GM15510 (cell line): ENCODE measurements around the gene STXBP6.

Experiments
- POLR2A ChIP-seq: IDR thresholded peaks from 3 replicates; pipeline ENCODE4 v1.6.1; 2011; ENCODE audit warnings: borderline replicate concordance; ENCODE audit not compliant: insufficient read length; ENCODE audit errors: extremely low read depth

STXBP6 gene

DNA sequence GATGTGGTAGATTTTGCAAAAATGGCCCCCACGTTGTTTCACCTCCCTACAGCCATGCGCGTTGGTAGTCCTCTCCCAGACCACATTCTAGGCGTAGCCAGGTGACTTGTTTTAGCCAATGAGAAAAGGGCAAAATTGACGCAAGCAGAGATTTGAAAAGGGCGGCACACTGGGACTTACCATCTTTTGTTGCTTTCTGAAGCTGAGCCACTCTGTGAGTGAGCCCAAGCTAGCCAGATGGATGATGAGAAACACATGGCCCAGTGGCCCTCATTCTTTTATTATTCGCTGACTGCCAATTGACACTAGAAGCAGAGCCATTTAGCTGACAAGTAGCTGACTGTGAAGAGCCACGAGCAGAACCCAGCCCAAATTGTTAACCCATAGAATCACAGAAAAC is 274.0 kb downstream of the STXBP6 start:
- no peak for TF ChIP-seq POLR2A

DNA sequence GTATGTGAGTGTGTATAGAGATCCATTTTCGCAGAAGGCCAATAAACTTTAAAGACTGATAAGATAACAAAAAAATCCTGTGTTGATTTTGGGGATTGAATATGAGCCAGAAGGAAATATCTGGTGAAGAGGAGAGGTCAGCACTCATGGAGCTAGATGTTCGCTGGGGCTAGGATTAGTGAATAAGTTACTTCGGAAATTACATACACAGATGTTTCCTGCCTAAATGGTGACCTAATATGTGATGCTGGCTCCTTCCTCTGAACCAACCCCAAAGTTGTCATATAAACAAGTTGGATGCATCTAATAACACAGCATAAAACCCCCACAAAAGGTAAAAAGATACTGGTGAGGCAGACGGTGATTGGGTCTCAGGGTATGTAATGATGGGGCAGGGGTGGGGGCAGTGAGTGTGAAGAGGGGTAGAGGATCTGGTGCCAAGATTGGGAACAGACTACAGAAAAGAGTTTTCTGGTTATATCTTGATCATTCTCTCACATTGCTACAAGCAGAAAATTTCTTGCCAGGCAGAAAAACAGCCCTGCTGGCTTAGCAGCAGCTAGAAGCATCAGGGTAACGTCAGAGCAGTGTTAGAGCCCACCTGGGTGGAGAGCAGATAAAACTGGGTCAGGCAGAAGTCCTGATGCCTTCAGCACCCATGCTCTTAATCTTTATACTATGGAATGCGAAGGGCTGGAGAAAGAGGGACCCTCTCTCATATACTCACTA is 275.6 kb downstream of the STXBP6 start:
- TF ChIP-seq POLR2A: no peak

- no peak for TF ChIP-seq POLR2A
Observed at GRCh38 chr14:24766434-24766833, 283.5 kb downstream of the STXBP6 start.

DNA sequence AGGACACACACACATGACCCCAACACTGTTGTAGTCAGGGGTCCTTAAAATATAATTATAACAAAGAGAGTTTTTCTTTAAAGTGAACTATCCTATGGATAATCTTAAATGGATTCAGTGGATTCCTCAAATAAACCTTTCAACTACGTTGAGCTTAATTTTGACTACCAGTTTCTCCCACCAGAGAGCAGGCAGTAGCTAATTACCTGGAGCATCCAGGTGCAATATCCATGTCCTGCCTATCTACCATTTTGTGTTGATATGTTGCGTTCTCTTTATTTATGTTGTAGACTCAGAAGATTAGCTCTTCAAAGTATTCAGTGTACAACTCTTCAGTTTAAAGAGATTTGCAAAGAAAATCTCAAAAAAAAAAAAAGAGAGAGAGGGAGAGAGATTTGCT is 288.8 kb downstream of the STXBP6 start:
- TF ChIP-seq POLR2A: no peak
